Pulmonary artery endothelial cell (primary cell): ENCODE data around the gene PRLR. TPM values are rescaled to one million over a fixed set of nuclear protein-coding genes. Genes with fewer than 3 reads are reported as not detected.

ENCODE experiments used
- DNase-seq: peaks from one replicate; pipeline ENCODE4 v3.0.0-alpha.2; 2011; ENCODE audit warnings: low read depth, low spot score
- total RNA-seq: library from RNA; depleted of rRNA; stranded (reverse); fragments of >200 nt; gene quantifications from 2 replicates; pipeline ENCODE4 v1.2.3, GENCODE V29; 2014

Gene PRLR
- total RNA-seq, 1 donor from 2014 or later: not detected

DNA sequence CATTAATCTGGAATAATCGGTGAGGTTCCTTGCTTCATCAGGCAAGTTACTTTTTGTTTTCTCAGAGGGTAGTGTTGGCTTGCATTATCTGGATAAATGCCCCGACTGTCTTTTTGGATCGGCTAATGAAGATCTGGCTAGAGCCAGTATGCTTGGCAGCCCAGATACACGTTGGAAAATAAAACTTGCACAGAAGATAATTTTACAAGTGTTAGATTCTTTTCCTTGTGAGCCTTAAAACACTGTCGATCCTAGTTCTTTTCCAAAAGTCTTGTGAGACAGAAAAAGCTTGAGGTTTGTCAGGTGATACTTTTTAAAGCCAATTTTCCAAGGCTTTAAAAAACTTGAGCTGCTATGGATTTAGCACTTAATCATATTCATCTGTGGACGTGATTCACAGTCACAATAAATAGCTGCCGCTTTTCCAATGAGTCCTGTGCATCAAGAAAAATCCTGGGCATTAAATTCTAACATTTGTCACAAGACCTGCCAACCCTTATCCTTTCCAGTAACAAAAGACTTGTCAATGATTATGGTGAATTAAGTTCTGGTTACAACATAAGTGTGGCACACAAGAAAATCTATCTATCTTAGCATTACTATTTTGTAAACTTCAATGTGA lies 68.5 kb downstream of the PRLR start:
- DNase-seq: no peak

DNA sequence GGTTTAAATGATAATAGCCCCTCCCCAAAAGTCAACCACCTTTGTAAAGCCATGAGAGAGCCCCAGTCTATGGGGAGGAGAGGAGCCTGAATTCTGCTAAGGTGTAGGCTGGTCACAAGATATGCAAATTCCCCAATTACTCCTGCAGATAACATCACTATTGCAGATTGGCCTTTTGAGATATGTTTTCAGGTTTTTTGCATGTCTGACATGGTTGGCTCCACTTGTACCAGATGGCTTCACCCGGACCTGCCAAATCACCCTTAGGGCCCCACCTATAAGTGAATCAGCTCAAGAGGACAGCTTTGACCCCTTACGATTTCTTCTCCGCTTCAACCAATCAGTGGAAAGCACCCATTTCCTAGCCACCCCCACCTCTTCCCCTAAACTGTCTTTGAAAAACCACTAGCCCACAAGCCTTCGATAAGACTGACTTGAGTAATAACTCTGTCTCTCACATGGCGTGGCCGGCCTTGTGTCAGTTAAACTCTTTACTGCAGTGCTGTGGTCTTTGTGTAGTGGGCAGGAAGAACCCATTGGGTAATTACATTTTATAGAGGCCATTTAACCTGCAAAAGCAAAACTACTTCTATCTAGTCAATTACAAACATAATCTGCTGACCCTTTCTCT lies 69.7 kb downstream of the PRLR start:
- DNase-seq: no peak

DNA sequence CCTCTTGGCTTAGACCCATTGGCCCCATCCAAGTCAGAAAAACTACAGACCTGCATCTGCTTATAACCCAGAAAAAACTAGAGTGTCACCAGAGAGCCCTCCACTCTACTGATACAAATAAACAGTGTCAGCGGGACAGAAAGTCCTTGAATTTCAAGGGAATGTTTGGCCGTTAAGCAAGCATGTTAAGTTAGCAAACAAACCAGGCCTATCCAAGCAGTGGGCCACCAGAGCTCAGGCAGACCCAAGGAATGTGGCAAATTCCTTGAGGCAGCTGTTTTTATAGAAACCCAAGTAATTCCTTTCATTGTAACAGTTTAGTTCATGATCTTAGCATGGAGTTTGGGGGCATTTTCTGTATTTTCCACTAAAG lies 70.9 kb downstream of the PRLR start:
- no peak for DNase-seq

DNA sequence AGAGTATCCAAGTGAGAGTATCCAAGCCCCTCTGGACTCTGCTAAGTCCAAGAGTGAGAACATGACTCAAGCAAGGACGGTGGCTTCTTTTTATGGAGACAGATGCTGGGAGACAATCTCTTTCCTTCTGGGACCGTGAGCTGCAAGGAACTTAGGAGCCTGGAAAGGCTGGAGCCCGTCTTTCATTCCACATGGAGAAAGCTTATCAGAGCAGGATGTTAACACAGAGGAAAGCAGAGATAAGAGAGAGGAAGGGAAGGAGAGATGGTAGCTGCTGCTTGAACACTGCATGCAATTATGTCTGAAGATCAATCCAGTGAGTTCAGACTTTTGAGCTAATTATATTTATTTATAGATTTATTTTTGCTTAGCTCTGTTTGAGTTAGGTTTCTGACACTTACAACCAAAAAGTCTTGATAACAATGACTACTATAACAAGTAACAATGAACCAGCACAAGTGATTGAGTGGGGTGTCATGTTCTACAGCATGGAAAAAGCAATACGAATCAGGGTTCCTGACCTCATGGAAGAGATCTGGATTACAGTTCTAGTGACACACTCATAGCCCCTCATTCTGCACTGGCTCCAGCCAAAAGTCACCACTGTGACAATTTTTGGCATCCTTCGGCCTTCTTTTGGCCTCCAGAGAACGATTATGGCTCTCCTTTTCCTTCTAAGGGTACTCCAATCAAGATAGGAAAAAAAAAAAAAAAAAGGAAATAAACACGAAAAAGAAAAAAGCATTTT lies 71.5 kb downstream of the PRLR start:
- no peak for DNase-seq

DNA sequence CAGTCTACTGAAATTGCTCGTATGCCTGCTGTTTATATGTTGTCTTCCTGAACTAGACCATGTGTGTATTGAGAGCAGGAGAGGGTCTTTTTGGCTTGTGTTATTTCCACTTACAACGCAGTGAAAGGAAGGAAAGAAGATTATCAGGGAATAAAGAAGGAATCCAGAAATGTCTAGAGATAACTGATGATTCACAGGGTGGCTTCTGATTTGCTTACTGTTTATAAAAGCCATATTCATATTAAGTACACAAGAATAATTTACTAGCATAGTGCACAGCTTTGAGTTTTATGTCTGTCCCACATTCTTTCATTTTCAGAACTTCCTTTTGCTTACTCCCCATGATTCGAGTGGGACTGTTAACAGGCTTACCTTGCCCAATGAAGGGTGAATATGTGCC lies 72.1 kb downstream of the PRLR start:
- DNase-seq: no peak

DNA sequence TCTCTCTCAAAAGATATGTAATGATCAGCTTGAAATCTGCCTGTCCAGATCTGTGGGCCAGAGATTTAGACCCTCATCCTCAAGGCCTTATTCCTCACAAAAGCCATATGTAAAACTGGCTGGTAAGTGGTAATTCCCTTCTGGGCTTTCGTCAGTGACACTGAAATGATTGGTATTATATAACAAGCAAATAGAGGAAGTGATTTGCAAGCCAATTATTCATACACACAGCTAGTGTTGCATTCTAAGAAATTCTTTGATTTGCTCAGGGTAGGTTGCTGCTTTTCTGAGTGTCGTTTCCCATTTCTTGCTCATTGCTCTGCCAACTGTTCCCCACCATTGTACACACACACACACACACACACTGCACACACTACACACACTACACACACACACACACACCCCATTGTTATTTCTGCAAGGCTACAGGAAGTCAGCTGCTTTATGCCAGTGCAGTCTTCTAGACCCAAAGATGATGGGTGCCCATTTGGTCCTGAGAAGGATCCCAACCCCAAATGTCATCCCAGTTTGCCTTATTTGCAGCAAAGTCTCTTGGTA lies 76.8 kb downstream of the PRLR start:
- no peak for DNase-seq

DNA sequence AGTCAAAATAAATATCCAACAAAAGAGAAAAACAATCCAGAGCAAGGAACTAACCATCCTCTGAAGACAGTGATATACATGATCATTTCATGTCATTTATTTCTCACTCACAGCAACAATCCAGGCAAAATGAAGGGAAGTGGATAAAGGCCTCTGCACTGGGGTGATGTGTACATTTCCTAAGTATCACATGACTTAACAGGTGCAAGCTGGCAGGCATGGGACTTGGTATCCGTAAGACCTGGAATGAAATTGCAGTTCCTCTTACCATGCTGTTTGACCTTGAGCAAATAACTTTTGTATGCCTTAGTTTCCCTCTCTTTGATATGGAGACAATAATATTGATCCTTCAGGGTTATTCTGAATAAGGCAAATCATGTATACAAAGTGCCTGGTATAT lies 77.6 kb downstream of the PRLR start:
- no peak for DNase-seq

DNA sequence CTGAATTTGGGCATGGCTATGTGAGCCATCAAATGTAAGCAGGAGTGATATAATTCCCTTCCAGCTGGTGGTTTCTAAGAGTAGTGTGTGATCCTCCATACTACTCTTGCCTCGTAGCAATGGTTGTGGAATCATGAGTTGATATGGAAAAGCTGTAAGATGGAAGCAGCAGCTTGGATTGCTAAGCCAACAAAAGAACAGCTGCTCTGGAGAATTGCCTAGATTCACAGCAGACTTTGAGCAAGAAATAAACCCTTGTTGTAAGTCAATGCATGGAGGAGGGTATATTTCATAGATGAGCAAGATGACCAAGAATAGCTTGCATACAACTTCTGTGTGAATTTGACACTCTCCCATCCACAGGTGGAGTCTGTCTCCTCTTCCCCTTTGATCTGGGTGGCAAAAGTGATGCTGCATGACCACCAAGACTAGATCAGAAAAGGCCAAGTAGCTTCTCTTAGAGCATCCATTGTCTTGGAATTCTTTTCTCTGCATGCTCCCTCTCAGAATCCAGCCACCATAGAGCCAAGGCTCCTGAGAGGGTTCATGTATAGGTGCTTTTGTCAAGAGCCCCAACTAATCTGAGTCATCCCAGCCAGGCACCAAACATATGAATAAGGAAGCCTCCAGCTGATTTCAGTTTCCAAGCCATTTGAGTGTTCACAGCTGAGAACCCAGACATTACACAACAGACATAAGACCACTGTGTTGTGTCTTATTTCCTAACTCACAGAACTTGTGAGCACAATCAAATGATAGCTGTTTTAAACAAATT lies 79.0 kb downstream of the PRLR start:
- no peak for DNase-seq

DNA sequence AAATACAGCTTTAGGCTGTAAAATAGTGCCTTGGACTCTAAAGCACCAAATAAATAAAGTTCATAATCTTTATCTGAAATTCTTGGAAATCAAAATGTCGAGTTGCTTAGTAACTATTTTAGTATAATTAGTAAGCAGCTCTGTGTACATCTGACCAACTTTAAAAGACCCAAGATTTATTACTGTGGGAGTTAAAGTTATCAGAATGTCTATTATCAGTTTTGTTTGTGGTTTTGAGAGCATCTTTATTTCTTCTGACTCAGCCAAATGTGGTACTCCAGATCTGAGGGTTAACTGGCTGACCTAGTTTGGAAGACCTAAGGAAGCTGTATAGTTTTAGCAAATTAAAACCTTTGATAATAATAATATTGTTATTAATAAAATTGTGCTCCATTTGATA lies 81.2 kb downstream of the PRLR start:
- no peak for DNase-seq

DNA sequence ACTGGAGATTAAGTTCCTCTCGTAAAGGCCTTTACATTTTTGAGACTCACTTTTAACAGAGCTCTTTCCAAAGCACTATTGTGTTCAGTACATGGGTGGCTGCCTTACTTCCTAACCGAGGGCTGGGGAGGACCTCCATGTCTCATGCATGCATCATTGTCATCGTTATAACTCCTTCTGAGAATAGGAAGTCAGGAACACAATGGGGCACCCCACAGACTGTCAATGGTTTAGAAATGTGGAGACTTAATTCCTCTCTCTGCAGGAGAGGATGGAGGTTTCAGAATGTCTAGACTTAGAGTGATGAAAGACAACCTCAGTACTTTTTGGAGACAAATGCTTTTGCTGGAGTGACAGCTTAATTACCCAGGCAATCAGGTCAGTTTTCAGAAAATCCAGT lies 83.9 kb downstream of the PRLR start:
- no peak for DNase-seq

DNA sequence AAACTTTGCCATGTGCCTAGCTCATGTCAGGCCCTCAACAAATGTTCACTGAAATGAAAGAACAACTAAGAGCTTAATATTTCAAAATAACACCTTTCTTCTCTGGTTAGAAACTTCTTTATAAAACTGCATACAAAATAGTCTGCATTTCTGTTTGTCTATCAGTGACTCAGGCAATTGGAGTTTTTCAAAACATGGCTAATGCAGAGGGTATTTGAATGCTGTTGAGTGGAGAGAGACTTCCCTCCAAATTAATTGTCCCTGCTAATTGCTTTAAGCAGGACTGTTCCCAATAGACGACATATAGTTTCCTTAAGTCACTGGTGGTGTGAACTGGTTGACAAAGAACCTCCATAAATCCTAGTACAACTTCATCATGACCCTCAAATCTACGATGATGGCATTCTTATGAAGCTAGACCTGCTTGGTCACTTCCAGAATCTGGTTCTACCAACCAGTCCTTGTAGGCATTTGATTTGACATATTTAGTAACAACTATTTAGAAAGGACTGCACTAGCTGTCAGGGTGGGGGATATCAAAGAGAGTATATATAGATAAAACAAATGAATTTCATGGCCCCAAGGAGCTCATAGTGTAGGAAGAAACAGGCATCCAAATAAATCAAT lies 84.5 kb downstream of the PRLR start:
- DNase-seq: no peak

DNA sequence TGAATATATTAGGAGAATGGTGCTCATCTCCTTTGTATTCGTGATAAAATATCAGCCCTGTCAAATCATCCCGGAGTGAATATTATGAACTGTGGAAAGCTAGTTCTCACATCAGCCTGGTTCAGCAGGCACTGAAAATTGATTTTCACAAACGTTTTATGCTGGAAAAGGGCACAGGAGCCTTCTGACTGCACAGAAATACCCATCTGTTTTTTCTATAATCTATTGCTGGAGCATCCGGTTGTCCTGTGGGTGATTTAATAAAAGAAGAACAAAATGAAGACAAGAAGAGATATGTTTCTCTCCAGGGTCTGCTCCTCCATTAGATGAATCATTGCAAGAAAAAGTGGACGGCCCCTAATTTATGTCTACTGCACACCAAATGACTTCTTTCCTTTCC lies 85.3 kb downstream of the PRLR start:
- no peak for DNase-seq

DNA sequence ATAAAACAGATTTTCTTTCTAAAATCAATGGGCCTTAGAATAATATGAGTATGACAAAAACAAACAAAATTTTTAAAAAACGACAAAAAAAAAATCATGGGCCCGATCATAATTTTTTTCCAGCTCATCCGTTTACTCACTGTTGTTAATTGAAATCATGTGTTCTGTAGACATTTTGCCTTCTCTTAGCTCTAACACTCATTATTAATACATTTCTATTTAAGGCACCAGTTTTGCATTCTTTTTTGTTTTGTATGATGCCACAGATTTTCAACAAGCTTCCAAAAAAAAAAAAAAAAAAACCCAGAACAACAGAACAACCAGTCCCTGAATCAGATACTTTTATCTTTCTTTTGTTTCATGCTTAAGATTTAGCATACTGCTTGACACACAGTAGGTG lies 86.4 kb downstream of the PRLR start:
- DNase-seq: no peak

DNA sequence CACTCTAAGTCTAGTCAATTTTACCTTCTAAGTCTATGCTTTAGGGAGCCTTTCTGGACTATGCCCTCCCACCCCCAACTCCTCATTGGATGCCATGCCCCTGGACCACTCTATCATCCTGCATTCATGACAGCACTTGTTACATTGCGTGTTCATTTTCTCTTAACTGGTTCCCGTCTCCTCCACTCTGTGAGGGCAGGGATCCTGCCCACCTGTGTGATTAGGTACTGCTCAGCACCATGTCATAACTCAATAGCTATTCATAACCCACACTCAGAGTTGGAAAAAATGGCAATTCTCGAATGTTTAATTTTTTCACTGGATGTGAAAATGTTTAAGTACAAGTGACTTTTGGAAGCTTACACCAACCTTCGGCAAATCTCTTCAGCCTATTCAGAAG lies 88.5 kb downstream of the PRLR start:
- no peak for DNase-seq

DNA sequence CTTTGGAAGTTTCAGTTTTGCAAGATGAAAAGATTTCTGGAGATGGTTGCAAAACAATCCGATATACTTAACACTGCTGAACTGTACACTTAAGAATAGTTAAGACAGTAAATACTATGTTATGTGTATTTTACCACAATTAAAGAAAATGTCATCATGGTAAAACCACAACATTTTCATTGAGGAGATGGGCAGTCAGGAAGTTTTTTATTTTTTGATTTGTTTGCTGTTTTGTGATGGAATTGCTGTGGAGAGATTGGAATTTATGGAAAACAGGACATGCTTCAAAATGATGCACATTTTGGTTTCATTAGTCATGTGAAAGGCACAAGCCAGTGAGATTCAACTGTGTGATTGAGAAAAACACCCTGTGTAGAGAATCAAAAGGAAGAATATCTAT lies 92.1 kb downstream of the PRLR start:
- no peak for DNase-seq

DNA sequence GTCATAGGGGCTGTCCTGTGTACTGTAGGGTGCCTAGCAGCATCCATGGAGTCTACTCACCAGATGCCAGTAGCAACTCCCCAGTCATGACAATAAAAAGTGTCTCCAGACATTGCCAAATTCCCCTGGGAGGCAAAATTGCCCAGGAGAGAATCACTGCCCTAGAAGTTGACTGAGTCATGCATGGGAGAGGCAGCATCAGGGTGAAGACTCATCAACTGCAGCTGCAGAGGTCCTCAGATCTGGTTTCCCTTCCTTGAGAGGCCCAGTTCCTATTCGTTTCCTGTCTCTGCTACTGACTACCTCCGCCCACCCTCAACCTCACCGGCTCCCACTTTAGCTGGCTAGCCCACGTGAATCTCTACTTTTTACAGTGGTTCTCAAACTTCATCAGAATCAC lies 93.9 kb downstream of the PRLR start:
- no peak for DNase-seq

DNA sequence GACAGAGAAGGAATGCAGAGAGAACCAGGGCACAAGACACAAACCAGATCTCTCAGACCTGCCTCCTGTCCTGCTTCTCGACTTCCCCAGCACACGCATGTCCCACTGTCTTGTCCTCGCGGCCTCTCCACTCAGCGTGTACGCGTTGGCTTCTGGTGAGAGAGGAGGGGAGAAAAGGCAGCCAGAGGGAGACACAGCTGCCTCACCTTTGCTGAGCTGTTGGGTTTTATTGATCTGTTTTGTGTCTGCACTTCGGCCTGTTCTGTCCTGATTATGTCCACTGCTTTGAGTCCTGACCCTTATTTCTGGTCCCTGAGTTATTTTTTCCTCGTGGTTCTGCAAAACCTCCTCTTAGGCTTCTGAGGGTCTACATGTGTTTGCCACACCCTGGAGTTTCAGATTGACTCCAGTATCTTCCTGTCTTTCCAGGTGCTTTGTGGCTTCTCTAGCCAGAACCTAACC lies 95.0 kb downstream of the PRLR start:
- DNase-seq: no peak

DNA sequence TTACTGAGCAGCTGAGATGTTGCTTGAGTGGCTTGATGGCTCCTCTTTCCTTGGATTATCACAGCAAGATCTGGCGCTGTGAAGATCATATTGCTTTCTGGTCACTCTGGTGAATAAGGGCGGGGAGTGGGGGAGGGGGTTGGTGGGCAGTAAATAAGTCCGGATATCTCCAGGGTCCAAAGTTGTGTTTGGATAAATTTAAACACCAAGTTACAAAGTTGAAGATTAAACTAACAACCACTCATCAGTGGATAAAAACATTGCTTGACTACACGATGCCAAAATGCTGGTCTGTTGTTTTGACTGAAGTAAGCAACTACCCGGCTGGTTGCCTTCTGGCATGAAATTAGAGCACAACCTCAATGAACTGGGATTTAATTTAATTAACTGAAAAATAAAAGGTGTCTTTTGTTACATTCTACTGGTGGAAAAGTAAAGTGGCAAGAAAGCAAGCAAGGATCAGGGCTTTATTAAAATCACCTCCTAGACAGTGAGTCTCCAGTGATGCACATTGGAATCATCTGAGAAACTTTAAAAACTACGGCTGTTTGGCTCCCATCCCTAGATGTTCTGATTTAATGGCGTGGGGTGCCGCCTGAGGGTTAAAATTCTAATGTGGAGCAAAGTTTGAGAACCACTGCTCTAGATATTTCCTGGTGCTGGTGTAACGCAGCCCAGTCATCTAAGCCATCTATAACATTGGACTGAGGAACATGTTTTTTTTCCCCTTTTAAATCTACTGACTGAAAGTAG lies 95.8 kb downstream of the PRLR start:
- DNase-seq: no peak

DNA sequence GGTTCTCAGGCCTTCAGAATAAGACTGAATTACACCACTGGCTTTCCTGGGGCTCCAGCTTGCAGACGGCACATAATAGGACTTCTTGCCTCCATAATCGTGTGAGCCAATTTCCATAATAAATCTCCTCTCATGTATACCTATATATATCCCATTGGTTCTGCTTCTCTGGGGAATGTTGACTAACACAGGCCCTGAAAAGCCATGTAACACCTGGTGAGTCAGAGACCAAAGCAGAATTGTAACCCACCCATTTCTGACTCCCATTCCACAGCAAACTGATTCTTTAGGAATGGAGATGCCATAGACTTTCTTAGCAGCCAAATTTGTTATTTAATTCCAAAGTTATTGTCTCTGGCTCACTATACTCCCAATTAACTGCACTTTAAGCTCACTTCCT lies 97.1 kb downstream of the PRLR start:
- DNase-seq: no peak

DNA sequence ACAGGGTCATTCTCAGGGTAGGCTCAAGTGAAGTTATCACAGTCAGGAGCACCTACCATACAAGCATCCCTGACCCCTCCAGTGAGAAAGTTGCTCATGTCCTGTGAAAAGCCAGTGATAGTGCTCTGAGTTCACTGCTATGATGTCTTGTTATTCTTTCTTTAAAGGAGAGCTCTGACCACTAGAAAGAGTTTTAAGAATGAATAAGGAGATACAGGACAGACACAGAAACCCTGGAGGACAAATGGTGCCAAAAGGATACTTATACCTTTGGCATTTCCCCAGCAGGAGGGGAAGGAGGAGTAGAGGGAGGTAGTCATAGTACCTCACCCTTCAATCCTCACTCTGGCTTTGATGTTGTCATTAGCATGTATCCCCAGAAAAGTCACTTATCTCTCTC lies 98.6 kb downstream of the PRLR start:
- no peak for DNase-seq
